Large intestine (tissue), 3 donors: ENCODE results near the gene ADAMTS17. TPM values are rescaled to one million over a fixed set of nuclear protein-coding genes. Genes with fewer than 3 reads are reported as not detected.

Source experiments
- DNase-seq, 2 donors: peaks; one replicate each; pipeline versions ENCODE4 v3.0.0 to v3.0.0-alpha.2; 2013
- H3K27ac ChIP-seq: one replicate; pipeline ENCODE4 v1.5.1; 2013; ENCODE audit warnings: low read length
- H3K27me3 ChIP-seq: 2 replicates; pipeline ENCODE4 v1.6.1; 2013; ENCODE audit warnings: low read length; ENCODE audit not compliant: control insufficient read depth, insufficient read depth
- H3K36me3 ChIP-seq: 2 replicates; pipeline ENCODE4 v1.6.1; 2013; ENCODE audit warnings: low read length; ENCODE audit not compliant: control insufficient read depth, insufficient read depth
- H3K4me1 ChIP-seq: one replicate; pipeline ENCODE4 v1.6.1; 2013; ENCODE audit warnings: low read length; ENCODE audit not compliant: control insufficient read depth, insufficient read depth
- H3K4me3 ChIP-seq: one replicate; pipeline ENCODE4 v1.5.1; 2013; ENCODE audit warnings: low read length
- H3K9me3 ChIP-seq: one replicate; pipeline ENCODE4 v1.6.1; 2013; ENCODE audit warnings: mild to moderate bottlenecking, low read depth, low read length, moderate library complexity; ENCODE audit not compliant: control insufficient read depth
- WGBS: methylation state at CpG from one replicate; pipeline ENCODE4 v1.1.5; 2013; ENCODE audit warnings: low lambda C conversion rate; ENCODE audit not compliant: insufficient coverage; 5-methylcytosine and 5-hydroxymethylcytosine counted together
- polyA plus RNA-seq: library from polyadenylated mRNA; unstranded; fragments of 120-200 nt; gene quantifications from one replicate; pipeline ENCODE4 v1.2.1, GENCODE V29; 2013

ADAMTS17 gene
- polyA plus RNA-seq, 1 donor, result 3.7 TPM

- no peaks in the 10 kb centered on the region for H3K27me3 ChIP-seq
- H3K36me3 ChIP-seq, result no peaks in the 10 kb centered on the region
- WGBS, result 80% methylated on average over 2 of the region's 6 CpGs
- H3K27ac ChIP-seq, result no peak overlapping the region
- no peaks in the 10 kb centered on the region for H3K4me1 ChIP-seq
- H3K4me3 ChIP-seq, result no peak overlapping the region
- H3K9me3 ChIP-seq, result no peaks in the 10 kb centered on the region
- no peak for DNase-seq
These were observed 321.2 kb downstream of the ADAMTS17 start for GRCh38 chr15:100020614-100021013.

DNA sequence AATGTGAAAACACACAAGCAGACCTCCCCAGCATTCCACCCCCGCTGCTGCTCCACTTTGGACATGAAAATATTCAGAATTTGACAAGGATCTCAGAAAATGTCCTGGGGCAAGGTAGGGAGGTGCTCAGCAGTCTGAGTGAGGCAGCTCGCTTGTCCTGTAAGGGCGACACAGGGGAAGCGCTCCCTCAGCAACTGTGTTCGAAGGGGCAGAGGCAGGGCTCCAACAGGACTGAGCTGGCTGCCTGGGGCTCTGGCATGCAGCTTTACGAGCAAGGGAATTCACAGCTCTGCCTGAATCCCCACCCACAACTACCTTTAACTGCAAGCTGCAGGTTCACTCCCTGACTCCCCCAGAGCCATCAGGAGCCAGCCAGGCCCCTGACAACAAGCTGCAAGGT lies 321.6 kb downstream of the ADAMTS17 start:
- DNase-seq, result no peak
- H3K4me1 ChIP-seq, result no peaks in the 10 kb centered on the region
- no peak overlapping the region for H3K4me3 ChIP-seq
- no peak overlapping the region for H3K27ac ChIP-seq
- H3K9me3 ChIP-seq, result no peaks in the 10 kb centered on the region
- no peaks in the 10 kb centered on the region for H3K27me3 ChIP-seq
- WGBS, result no CpG with 5 or more reads among the region's 6 CpGs
- H3K36me3 ChIP-seq, result no peaks in the 10 kb centered on the region

DNA sequence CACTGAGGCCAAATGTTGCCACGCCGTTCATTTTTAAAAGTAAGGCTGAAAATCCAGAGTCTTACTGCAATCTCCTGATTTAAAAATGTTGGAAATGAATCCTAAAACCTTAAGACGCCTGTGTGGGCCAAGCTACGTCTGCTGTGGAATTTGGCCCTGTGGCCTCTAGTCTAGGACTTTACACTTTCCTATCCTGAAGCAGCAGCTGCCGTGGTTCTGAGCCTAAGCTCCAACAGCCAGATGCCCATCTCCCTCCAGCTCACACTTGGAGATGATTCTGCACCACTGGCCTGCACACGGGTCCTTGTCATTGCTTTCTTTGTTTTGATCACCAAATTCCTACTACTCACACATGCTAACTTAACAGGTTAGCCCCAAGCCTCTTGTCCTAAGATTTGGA lies 322.2 kb downstream of the ADAMTS17 start:
- H3K36me3 ChIP-seq, result no peaks in the 10 kb centered on the region
- H3K9me3 ChIP-seq, result no peaks in the 10 kb centered on the region
- no peaks in the 10 kb centered on the region for H3K27me3 ChIP-seq
- WGBS, result 60% methylated on average over 1 of the region's 6 CpGs
- H3K27ac ChIP-seq, result no peak overlapping the region
- no peak overlapping the region for H3K4me3 ChIP-seq
- H3K4me1 ChIP-seq, result no peaks in the 10 kb centered on the region
- no peak for DNase-seq

GRCh38 chr15:100018191-100018590 lies 323.6 kb downstream of the ADAMTS17 start:
- Histone ChIP-seq H3K27me3 (no peaks in the 10 kb centered on the region), H3K4me1 (no peaks in the 10 kb centered on the region), H3K27ac (no peak overlapping the region), H3K9me3 (no peaks in the 10 kb centered on the region), H3K4me3 (no peak overlapping the region), H3K36me3 (no peaks in the 10 kb centered on the region)
- DNase-seq, result no peak
- no CpG with 5 or more reads among the region's 4 CpGs for WGBS

- H3K27me3 ChIP-seq, result no peaks in the 10 kb centered on the region
- H3K27ac ChIP-seq, result no peak overlapping the region
- H3K9me3 ChIP-seq, result no peaks in the 10 kb centered on the region
- no peak overlapping the region for H3K4me3 ChIP-seq
- no peaks in the 10 kb centered on the region for H3K36me3 ChIP-seq
- no peaks in the 10 kb centered on the region for H3K4me1 ChIP-seq
- no peak for DNase-seq
- no CpG with 5 or more reads among the region's 7 CpGs for WGBS
These were observed 324.6 kb downstream of the ADAMTS17 start for GRCh38 chr15:100017140-100017539.

GRCh38 chr15:100016632-100017031 lies 325.1 kb downstream of the ADAMTS17 start:
- H3K27ac ChIP-seq, result no peak overlapping the region
- no CpG with 5 or more reads among the region's 3 CpGs for WGBS
- no peaks in the 10 kb centered on the region for H3K9me3 ChIP-seq
- no peaks in the 10 kb centered on the region for H3K4me1 ChIP-seq
- DNase-seq, result no peak
- H3K36me3 ChIP-seq, result no peaks in the 10 kb centered on the region
- no peak overlapping the region for H3K4me3 ChIP-seq
- no peaks in the 10 kb centered on the region for H3K27me3 ChIP-seq

DNA sequence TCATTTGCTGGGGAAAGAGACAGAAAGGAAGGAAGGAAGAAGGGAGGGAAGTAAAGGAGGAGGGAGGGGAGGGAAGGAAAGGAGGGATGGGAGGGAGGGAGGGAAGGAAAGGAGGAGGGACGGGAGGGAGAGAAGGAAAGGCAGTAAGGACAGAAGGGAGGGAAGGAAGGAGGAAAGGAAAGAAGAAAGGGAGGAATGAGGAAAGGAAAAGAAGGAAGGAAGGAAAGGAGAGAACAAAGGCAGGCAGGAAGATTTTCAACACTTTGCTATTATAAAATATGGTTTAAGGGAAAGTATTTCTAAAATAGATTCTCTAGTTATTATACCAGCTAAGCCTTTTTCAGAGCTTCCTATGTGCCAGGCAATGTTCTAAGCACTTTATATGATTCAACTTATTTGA lies 330.5 kb downstream of the ADAMTS17 start:
- H3K4me3 ChIP-seq, result no peak overlapping the region
- 78% methylated on average over 1 of the region's 1 CpG for WGBS

DNA sequence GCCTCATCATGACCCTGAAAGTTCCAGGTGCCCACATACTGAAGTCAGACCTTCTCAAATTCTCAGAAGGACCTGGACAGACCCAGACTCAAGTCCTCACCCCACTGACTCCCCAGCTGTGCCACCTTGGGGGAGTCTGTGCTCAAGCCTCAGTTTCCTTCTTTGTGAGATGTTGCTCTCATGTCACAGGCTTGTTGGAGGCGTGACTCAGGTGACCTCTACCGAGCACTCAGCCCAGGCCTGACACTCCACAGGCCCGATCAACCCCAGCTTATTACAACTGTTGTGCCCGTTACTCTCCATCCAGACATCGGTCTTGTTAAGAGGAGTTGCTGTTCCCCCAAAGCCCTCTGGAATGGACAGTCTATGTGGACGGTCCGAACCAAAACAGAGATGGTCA lies 332.4 kb downstream of the ADAMTS17 start:
- no CpG with 5 or more reads among the region's 7 CpGs for WGBS

More for the DNA sequence above, 330.5 kb downstream of the ADAMTS17 start:
- Histone ChIP-seq H3K27ac (no peak overlapping the region), H3K9me3 (no peaks in the 10 kb centered on the region), H3K36me3 (no peaks in the 10 kb centered on the region), H3K4me1 (no peaks in the 10 kb centered on the region), H3K27me3 (no peaks in the 10 kb centered on the region)
- DNase-seq, result no peak

DNA sequence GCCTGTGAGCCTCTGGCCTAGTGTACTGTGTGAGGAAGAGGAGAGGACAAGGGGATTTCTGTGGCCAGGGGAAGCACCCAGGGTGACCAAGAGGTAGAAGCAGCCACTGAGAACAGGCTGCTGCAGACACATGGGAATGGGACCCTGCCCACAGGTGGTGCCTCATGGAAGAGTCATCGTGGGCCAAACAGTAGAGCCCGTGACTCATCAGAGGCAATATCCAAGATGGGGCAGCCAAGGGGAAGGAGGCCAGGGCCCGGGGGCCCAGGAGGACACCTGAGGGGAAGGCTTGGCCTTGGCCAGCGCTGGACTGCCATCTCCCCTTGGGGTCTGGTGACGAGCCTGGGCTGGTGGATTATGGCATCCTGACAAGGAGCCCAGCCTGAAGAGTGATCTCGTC lies 333.5 kb downstream of the ADAMTS17 start:
- H3K4me3 ChIP-seq, result no peak overlapping the region

More for the DNA sequence above, 332.4 kb downstream of the ADAMTS17 start:
- no peaks in the 10 kb centered on the region for H3K4me1 ChIP-seq
- no peaks in the 10 kb centered on the region for H3K9me3 ChIP-seq
- H3K36me3 ChIP-seq, result no peaks in the 10 kb centered on the region
- DNase-seq, result no peak
- H3K27me3 ChIP-seq, result no peaks in the 10 kb centered on the region
- no peak overlapping the region for H3K27ac ChIP-seq
- no peak overlapping the region for H3K4me3 ChIP-seq

DNA sequence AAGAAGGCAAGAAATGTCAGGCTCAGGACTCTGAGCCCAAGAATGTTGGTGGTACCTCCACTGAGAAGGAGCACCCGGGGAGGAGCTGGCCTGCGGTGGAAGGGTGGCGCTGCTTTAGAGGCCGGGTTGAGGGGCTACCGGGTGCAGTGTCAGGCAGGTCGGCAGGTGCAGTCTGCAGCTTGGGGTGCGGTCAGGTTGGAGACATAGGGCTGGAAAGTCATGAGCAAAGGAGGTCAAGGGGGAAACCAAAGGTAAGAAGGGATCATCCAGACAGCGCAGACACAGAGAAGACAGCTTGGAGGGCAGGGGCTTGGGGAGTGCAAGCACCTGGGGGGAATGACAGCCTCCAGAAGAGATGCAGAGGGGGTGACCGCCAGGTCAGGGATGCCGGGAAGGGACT lies 334.2 kb downstream of the ADAMTS17 start:
- DNase-seq, result no peak
- H3K4me3 ChIP-seq, result no peak overlapping the region
- no peaks in the 10 kb centered on the region for H3K27me3 ChIP-seq
- no CpG with 5 or more reads among the region's 10 CpGs for WGBS
- no peak overlapping the region for H3K27ac ChIP-seq
- no peaks in the 10 kb centered on the region for H3K9me3 ChIP-seq
- no peaks in the 10 kb centered on the region for H3K4me1 ChIP-seq
- no peaks in the 10 kb centered on the region for H3K36me3 ChIP-seq

More for the DNA sequence above, 333.5 kb downstream of the ADAMTS17 start:
- Histone ChIP-seq H3K27me3 (no peaks in the 10 kb centered on the region), H3K27ac (no peak overlapping the region), H3K4me1 (no peaks in the 10 kb centered on the region), H3K9me3 (no peaks in the 10 kb centered on the region), H3K36me3 (no peaks in the 10 kb centered on the region)
- no CpG with 5 or more reads among the region's 6 CpGs for WGBS
- no peak for DNase-seq

- Histone ChIP-seq H3K36me3 (no peaks in the 10 kb centered on the region), H3K27me3 (no peaks in the 10 kb centered on the region), H3K9me3 (no peaks in the 10 kb centered on the region), H3K4me1 (no peaks in the 10 kb centered on the region), H3K27ac (no peak overlapping the region), H3K4me3 (no peak overlapping the region)
- no CpG with 5 or more reads among the region's 5 CpGs for WGBS
- no peak for DNase-seq
These were observed 336.1 kb downstream of the ADAMTS17 start for GRCh38 chr15:100005715-100006114.
